Measurements from ENCODE around the gene NDUFAF8. TPM values are rescaled to one million over a fixed set of nuclear protein-coding genes. Genes with fewer than 3 reads are reported as not detected.

Gene NDUFAF8
- total RNA-seq, 2 experiments from 2014 or later = 97.2 to 102 TPM

GRCh38 chr17:81288715-81289114 lies 49.6 kb downstream of the NDUFAF8 start:
- Mint-ChIP-seq H3K27ac (no peak overlapping the region), H3K4me1 (peaks cover 35% of the 10 kb centered on the region)
- no peak for DNase-seq

DNA sequence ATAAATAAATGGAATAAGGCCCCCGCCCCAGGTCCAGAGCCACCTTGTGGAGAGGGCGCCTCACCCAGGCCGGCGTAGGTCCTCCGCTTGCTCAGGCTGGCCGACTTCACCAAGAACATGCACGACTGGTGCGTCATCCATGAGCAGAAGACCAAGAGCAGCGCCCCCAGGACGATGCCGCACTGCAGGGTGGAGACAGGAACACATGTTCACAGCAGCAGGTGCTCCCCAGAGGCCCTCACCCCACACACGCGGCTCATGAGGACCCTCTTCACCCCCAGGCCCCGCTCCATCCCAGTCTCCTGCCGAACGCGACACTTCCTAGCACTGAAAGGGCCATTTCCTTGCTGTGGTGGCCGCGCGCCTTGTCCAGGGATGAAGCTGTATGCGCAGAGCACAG lies 50.5 kb downstream of the NDUFAF8 start:
- Mint-ChIP-seq H3K9me3 (no peaks in the 10 kb centered on the region), H3K36me3 (peaks cover 5% of the 10 kb centered on the region), H3K27ac (no peak overlapping the region), H3K4me3 (no peak overlapping the region), H3K4me1 (peaks cover 38% of the 10 kb centered on the region), H3K27me3 (no peaks in the 10 kb centered on the region)
- no peak for DNase-seq

More at GRCh38 chr17:81288715-81289114, 49.6 kb downstream of the NDUFAF8 start:
- H3K27me3 Mint-ChIP-seq = no peaks in the 10 kb centered on the region
- H3K4me3 Mint-ChIP-seq = no peak overlapping the region
- no peaks in the 10 kb centered on the region for H3K9me3 Mint-ChIP-seq
- peaks cover 3% of the 10 kb centered on the region for H3K36me3 Mint-ChIP-seq

DNA sequence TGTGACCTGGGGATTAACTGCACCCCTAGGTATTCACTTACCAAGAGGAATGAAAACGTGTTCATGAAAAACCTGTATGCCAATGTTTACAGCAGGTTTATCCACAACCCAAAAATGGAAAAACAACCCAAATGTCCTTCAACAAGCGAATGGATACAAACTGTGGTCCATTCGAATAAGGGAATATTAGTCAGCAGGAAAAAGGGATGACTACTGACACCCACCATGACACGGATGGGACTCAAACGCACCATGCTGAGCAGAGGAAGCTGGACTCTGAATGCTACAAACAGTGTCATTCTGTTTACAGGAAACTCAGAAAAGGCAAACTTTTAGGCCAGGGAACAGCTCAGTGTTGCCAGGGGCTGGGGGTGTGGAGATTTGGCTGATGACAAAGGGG lies 51.1 kb downstream of the NDUFAF8 start:
- no peaks in the 10 kb centered on the region for H3K27me3 Mint-ChIP-seq
- H3K4me1 Mint-ChIP-seq = peaks cover 34% of the 10 kb centered on the region
- no peak overlapping the region for H3K4me3 Mint-ChIP-seq
- no peaks in the 10 kb centered on the region for H3K9me3 Mint-ChIP-seq
- H3K27ac Mint-ChIP-seq = no peak overlapping the region
- DNase-seq = no peak
- peaks cover 6% of the 10 kb centered on the region for H3K36me3 Mint-ChIP-seq

Other genes with a start within 250 kb of the NDUFAF8 start
- gene CHMP6, start 247.5 kb upstream of the NDUFAF8 start, total RNA-seq = 10 to 100 TPM; 21.6 to 23.8 TPM
- 10 to 100 TPM in 1 of 2 experiments, 1 to 10 TPM in 1; 7.7 to 10.0 TPM for gene BAIAP2, start 204.2 kb upstream of the NDUFAF8 start, total RNA-seq
- not detected for gene PVALEF, start 73.8 kb upstream of the NDUFAF8 start, total RNA-seq
- under 1 TPM; 0.21 to 0.26 TPM for gene AATK, start 73.1 kb upstream of the NDUFAF8 start, total RNA-seq
- gene CEP131, start 16.4 kb upstream of the NDUFAF8 start, total RNA-seq = 10 to 100 TPM in 1 of 2 experiments, 1 to 10 TPM in 1; 8.6 to 10.2 TPM
- 10 to 100 TPM; 25.9 to 31.7 TPM for gene TEPSIN, start 263 bp upstream of the NDUFAF8 start, total RNA-seq
- gene SLC38A10, start 56.0 kb downstream of the NDUFAF8 start, total RNA-seq = 10 to 100 TPM; 35.7 to 38.7 TPM
- under 1 TPM; 0.08 to 0.25 TPM for gene BAHCC1, start 156.1 kb downstream of the NDUFAF8 start, total RNA-seq

All from activated naive CD8-positive, alpha-beta T cell treated with anti-CD3 and anti-CD28 coated beads for 36 hours (primary cell).